Testis (tissue), 2 donors: Measurements from ENCODE around the gene MED9.

ENCODE experiments used
- CTCF ChIP-seq, 3 experiments: fragments of 450-650 bp in 2 of 3; fragments of 200-600 bp in 1 of 3; sonication (generic) in 1 of 3; IDR thresholded peaks; one replicate each; pipeline ENCODE4 v1.5.1; 2016 to 2019; ENCODE audit warnings: antibody characterized with exemption in 3 of 3, mild to moderate bottlenecking in 2 of 3, moderate library complexity in 1 of 3
- POLR2A ChIP-seq: fragments of 450-650 bp; IDR thresholded peaks from one replicate; pipeline ENCODE4 v1.6.1; 2017; ENCODE audit warnings: antibody characterized with exemption, mild to moderate bottlenecking, moderate library complexity

- no peak for TF ChIP-seq CTCF (IDR thresholded peaks at IDR 0.05)
- TF ChIP-seq POLR2A = no peak
These were observed 6.8 kb upstream of the MED9 start for GRCh38 chr17:17469996-17470395.
